ENCODE measurements around the gene IRF4. TPM values are rescaled to one million over a fixed set of nuclear protein-coding genes. Genes with fewer than 3 reads are reported as not detected.

The IRF4 gene
- total and polyA plus RNA-seq, 2 experiments from 2014 or later = 1.3 to 1.9 TPM

DNA sequence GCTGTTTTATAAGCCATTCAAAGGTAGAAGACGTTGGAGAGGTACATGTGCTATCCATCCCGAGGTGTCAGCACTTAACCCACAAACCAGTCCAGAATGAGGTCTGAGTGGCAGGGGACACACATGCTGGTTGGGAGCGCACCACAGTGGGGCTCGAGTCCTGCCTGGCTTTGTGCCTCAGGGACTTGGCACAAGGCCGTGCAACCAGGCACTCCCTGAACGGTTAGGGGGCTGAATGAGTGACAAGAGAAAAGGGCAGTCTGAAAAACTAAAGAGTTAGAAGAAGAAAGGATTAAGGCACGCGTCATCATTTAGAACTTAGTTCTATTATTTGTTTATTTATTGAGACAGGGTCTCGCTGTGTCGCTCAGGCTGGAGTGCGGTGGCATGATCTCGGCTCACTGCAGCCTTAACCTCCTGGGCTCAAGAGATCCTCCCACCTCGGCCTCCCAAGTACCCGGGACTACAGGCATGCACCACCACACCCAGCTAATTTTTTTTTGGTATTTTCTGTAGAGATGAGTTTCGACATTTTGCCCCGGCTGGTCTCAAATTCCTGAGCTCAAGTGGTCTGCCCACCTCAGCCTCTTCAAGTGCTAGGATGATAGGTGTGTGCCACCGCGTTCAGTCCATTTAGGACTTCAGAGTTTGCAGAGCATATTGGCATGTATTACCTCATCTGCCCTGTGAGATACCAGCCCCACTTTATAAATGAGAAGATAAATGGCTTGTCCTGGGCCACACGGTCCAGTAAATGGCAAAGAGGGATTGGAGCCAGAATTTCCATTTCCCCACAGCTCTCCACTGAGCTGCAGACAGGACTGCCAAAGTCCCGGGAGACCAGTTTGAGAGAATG, 47.4 kb upstream of the IRF4 start (continued):
- TF ChIP-seq, protein P1, sequence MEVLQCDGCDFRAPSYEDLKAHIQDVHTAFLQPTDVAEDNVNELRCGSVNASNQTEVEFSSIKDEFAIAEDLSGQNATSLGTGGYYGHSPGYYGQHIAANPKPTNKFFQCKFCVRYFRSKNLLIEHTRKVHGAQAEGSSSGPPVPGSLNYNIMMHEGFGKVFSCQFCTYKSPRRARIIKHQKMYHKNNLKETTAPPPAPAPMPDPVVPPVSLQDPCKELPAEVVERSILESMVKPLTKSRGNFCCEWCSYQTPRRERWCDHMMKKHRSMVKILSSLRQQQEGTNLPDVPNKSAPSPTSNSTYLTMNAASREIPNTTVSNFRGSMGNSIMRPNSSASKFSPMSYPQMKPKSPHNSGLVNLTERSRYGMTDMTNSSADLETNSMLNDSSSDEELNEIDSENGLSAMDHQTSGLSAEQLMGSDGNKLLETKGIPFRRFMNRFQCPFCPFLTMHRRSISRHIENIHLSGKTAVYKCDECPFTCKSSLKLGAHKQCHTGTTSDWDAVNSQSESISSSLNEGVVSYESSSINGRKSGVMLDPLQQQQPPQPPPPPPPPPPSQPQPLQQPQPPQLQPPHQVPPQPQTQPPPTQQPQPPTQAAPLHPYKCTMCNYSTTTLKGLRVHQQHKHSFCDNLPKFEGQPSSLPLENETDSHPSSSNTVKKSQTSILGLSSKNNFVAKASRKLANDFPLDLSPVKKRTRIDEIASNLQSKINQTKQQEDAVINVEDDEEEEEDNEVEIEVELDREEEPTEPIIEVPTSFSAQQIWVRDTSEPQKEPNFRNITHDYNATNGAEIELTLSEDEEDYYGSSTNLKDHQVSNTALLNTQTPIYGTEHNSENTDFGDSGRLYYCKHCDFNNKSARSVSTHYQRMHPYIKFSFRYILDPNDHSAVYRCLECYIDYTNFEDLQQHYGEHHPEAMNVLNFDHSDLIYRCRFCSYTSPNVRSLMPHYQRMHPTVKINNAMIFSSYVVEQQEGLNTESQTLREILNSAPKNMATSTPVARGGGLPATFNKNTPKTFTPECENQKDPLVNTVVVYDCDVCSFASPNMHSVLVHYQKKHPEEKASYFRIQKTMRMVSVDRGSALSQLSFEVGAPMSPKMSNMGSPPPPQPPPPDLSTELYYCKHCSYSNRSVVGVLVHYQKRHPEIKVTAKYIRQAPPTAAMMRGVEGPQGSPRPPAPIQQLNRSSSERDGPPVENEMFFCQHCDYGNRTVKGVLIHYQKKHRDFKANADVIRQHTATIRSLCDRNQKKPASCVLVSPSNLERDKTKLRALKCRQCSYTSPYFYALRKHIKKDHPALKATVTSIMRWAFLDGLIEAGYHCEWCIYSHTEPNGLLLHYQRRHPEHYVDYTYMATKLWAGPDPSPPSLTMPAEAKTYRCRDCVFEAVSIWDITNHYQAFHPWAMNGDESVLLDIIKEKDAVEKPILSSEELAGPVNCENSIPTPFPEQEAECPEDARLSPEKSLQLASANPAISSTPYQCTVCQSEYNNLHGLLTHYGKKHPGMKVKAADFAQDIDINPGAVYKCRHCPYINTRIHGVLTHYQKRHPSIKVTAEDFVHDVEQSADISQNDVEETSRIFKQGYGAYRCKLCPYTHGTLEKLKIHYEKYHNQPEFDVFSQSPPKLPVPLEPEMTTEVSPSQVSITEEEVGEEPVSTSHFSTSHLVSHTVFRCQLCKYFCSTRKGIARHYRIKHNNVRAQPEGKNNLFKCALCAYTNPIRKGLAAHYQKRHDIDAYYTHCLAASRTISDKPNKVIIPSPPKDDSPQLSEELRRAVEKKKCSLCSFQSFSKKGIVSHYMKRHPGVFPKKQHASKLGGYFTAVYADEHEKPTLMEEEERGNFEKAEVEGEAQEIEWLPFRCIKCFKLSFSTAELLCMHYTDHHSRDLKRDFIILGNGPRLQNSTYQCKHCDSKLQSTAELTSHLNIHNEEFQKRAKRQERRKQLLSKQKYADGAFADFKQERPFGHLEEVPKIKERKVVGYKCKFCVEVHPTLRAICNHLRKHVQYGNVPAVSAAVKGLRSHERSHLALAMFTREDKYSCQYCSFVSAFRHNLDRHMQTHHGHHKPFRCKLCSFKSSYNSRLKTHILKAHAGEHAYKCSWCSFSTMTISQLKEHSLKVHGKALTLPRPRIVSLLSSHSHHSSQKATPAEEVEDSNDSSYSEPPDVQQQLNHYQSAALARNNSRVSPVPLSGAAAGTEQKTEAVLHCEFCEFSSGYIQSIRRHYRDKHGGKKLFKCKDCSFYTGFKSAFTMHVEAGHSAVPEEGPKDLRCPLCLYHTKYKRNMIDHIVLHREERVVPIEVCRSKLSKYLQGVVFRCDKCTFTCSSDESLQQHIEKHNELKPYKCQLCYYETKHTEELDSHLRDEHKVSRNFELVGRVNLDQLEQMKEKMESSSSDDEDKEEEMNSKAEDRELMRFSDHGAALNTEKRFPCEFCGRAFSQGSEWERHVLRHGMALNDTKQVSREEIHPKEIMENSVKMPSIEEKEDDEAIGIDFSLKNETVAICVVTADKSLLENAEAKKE (CRISPR knock-in tag; IDR thresholded peaks at IDR 0.05) = no peak
- no peak for TF ChIP-seq NANOG (IDR thresholded peaks at IDR 0.05; ENCODE audit: borderline replicate concordance)

DNA sequence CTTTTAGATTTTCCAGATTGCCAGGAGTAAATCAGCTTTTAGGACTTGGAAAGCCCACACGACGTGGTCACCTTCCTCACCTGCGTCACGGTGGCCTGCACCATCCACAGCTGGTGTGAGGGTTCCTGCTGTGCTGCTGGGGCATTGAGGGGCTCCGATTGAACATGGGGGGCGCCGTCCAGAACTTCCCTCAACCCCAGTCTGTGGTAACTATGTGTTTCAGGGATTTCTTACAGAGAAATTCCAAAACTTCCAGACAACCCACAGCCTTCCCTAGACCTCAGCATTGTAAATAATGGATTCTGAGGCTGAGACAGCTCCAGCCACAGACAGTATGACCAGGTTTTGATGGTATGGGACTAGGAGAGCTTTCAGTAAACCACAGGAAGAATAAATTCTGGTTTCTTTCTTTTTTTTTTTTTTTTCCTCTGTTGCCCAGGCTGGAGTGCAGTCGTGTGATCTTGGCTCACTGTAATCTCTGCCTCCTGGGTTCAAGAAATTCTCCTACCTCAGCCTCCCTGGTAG, 46.7 kb upstream of the IRF4 start:
- H3K27me3 ChIP-seq (ENCODE audit: insufficient read depth) = no peaks in the 10 kb centered on the region
- no peak overlapping the region for H3K27ac ChIP-seq (ENCODE audit: low read depth)
- no peaks in the 10 kb centered on the region for H3F3A ChIP-seq (replicated peaks; ENCODE audit: low read depth)
- H3K36me3 ChIP-seq (ENCODE audit: insufficient read depth) = peaks cover 4% of the 10 kb centered on the region
- H3K4me1 Mint-ChIP-seq = no peaks in the 10 kb centered on the region
- no peak for ATAC-seq
- H3K79me2 ChIP-seq (replicated peaks; ENCODE audit: insufficient read depth) = no peaks in the 10 kb centered on the region
- no peaks in the 10 kb centered on the region for H3K9me2 ChIP-seq (ENCODE audit: insufficient read depth)
- H3K9me3 Mint-ChIP-seq = peaks cover 97% of the 10 kb centered on the region
- peaks cover 5% of the 10 kb centered on the region for H4K20me1 ChIP-seq (replicated peaks; ENCODE audit: insufficient read depth)
- no peaks in the 10 kb centered on the region for H3K4me1 ChIP-seq (ENCODE audit: insufficient read depth)
- H3K4me3 Mint-ChIP-seq = no peak overlapping the region
- no peak overlapping the region for H3K4me2 ChIP-seq
- no peak for DNase-seq (ENCODE audit: low spot score)
- no peak overlapping the region; the same call in 1 of the 2 replicates for H3K27ac Mint-ChIP-seq
- H3K4me3 ChIP-seq = no peak overlapping the region
- peaks cover 38% of the 10 kb centered on the region for H3K36me3 Mint-ChIP-seq (ENCODE audit: low read depth)
- no peak overlapping the region for H2AFZ ChIP-seq
- H3K27me3 Mint-ChIP-seq (ENCODE audit: insufficient read depth, low read depth, poor library complexity) = peaks cover 3% of the 10 kb centered on the region
- TF ChIP-seq POLR2AphosphoS5 (IDR thresholded peaks at IDR 0.05; ENCODE audit: low read depth) = no peak
- no peak for TF ChIP-seq EZH2phosphoT487 (IDR thresholded peaks at IDR 0.05; ENCODE audit: unreplicated experiment)
- no peak for TF ChIP-seq EZH2 (IDR thresholded peaks at IDR 0.05; ENCODE audit: low read depth, unreplicated experiment)
- TF ChIP-seq, protein P2, sequence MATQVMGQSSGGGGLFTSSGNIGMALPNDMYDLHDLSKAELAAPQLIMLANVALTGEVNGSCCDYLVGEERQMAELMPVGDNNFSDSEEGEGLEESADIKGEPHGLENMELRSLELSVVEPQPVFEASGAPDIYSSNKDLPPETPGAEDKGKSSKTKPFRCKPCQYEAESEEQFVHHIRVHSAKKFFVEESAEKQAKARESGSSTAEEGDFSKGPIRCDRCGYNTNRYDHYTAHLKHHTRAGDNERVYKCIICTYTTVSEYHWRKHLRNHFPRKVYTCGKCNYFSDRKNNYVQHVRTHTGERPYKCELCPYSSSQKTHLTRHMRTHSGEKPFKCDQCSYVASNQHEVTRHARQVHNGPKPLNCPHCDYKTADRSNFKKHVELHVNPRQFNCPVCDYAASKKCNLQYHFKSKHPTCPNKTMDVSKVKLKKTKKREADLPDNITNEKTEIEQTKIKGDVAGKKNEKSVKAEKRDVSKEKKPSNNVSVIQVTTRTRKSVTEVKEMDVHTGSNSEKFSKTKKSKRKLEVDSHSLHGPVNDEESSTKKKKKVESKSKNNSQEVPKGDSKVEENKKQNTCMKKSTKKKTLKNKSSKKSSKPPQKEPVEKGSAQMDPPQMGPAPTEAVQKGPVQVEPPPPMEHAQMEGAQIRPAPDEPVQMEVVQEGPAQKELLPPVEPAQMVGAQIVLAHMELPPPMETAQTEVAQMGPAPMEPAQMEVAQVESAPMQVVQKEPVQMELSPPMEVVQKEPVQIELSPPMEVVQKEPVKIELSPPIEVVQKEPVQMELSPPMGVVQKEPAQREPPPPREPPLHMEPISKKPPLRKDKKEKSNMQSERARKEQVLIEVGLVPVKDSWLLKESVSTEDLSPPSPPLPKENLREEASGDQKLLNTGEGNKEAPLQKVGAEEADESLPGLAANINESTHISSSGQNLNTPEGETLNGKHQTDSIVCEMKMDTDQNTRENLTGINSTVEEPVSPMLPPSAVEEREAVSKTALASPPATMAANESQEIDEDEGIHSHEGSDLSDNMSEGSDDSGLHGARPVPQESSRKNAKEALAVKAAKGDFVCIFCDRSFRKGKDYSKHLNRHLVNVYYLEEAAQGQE (IDR thresholded peaks at IDR 0.05; ENCODE audit: unreplicated experiment) = no peak
- no peak for TF ChIP-seq STAT1 (IDR thresholded peaks at IDR 0.05; ENCODE audit: unreplicated experiment)

Data from GM23338 (cell line).